Fibroblast of mammary gland (primary cell): Measurements from ENCODE around the gene ATG10.
A peak's percentile ranks its signal among the peaks of the same experiment; 100 is the strongest.

ENCODE experiments used
- DNase-seq: peaks from one replicate; pipeline ENCODE4 v3.0.0-alpha.2; 2010; ENCODE audit warnings: low read depth
- H3K4me3 ChIP-seq: 2 replicates; pipeline ENCODE4 v1.5.1; 2011; ENCODE audit warnings: low read depth, mild to moderate bottlenecking, low read length, moderate library complexity; ENCODE audit not compliant: control insufficient read depth
- CTCF ChIP-seq: conservative IDR thresholded peaks from 2 replicates; pipeline ENCODE4 v1.5.1; 2011; ENCODE audit warnings: low read depth, low read length, inconsistent platforms; ENCODE audit not compliant: control insufficient read depth, insufficient read depth

The ATG10 gene

GRCh38 chr5:81963544-81963943, 8.3 kb upstream of the ATG10 start:
- no peak for TF ChIP-seq CTCF
- H3K4me3 ChIP-seq = no peak overlapping the region
- no peak for DNase-seq

GRCh38 chr5:81965524-81965923, 6.3 kb upstream of the ATG10 start:
- peak; percentile 11 for DNase-seq
- TF ChIP-seq CTCF = no peak

GRCh38 chr5:81969226-81969625, 2.6 kb upstream of the ATG10 start:
- no peak for DNase-seq
- TF ChIP-seq CTCF = no peak
- H3K4me3 ChIP-seq = no peak overlapping the region

More at GRCh38 chr5:81965524-81965923, 6.3 kb upstream of the ATG10 start:
- H3K4me3 ChIP-seq = no peak overlapping the region

- DNase-seq = no peak
- H3K4me3 ChIP-seq = no peak overlapping the region
- TF ChIP-seq CTCF = no peak
Measured at GRCh38 chr5:81969912-81970311, 1.9 kb upstream of the ATG10 start.

- peak; percentile 34 for DNase-seq
- peak overlapping the region; percentile 77 for H3K4me3 ChIP-seq
- no peak for TF ChIP-seq CTCF
Measured at GRCh38 chr5:81971111-81971711, 612 bp upstream of the ATG10 start.

- no peak for DNase-seq
- H3K4me3 ChIP-seq = peak overlapping the region; percentile 67
- no peak for TF ChIP-seq CTCF
Measured at GRCh38 chr5:81972492-81972783, 615 bp downstream of the ATG10 start.

GRCh38 chr5:81980160-81980559, 8.3 kb downstream of the ATG10 start:
- H3K4me3 ChIP-seq = no peak overlapping the region
- no peak for TF ChIP-seq CTCF
- DNase-seq = no peak
